Neural cell (in vitro differentiated cells): Measurements from ENCODE around the gene RANGAP1. TPM values are rescaled to one million over a fixed set of nuclear protein-coding genes. Genes with fewer than 3 reads are reported as not detected.

Experiments used
- H2AFZ ChIP-seq: fragments of 200-600, 300-800 bp; sonication (generic), shearing (Covaris generic); 2 replicates; pipeline ENCODE4 v1.6.0; 2014; ENCODE audit warnings: low read depth, mild to moderate bottlenecking, antibody characterized with exemption, low read length, moderate library complexity
- H3F3A ChIP-seq: fragments of 200-600 bp; shearing (Covaris generic); 2 replicates; pipeline ENCODE4 v1.6.1; 2016; ENCODE audit warnings: mild to moderate bottlenecking, moderate library complexity, mixed read lengths, antibody characterized with exemption, low read length; ENCODE audit not compliant: insufficient read depth, poor library complexity, severe bottlenecking
- H3K27ac ChIP-seq: fragments of 200-600, 300-800 bp; sonication (generic), shearing (Covaris generic); 2 replicates; pipeline ENCODE4 v1.5.1; 2014; ENCODE audit warnings: mild to moderate bottlenecking, low read length, moderate library complexity
- H3K27me3 ChIP-seq: fragments of 300-800, 200-600 bp; sonication (generic), shearing (Covaris generic); 2 replicates; pipeline ENCODE4 v1.6.0; 2014; ENCODE audit warnings: mild to moderate bottlenecking, low read depth, low read length, moderate library complexity; ENCODE audit not compliant: insufficient read depth
- H3K36me3 ChIP-seq: fragments of 300-800, 200-600 bp; sonication (generic), shearing (Covaris generic); 2 replicates; pipeline ENCODE4 v1.5.1; 2014; ENCODE audit warnings: mild to moderate bottlenecking, antibody characterized with exemption, low read length, moderate library complexity; ENCODE audit not compliant: insufficient read depth
- H3K4me2 ChIP-seq: fragments of 300-800, 200-600 bp; sonication (generic), shearing (Covaris generic); 2 replicates; pipeline ENCODE4 v1.6.0; 2014; ENCODE audit warnings: mild to moderate bottlenecking, low read length
- H3K4me3 ChIP-seq: fragments of 300-800, 200-600 bp; sonication (generic), shearing (Covaris generic); 2 replicates; pipeline ENCODE4 v1.5.1; 2014; ENCODE audit warnings: mild to moderate bottlenecking, low read length, moderate library complexity
- H3K79me2 ChIP-seq: fragments of 200-600 bp; shearing (Covaris generic); replicated peaks from 2 replicates; pipeline ENCODE4 v1.6.0; 2014; ENCODE audit warnings: mild to moderate bottlenecking, low read length, moderate library complexity; ENCODE audit not compliant: insufficient read depth
- H3K9ac ChIP-seq: fragments of 300-800, 200-600 bp; sonication (generic), shearing (Covaris generic); 2 replicates; pipeline ENCODE4 v1.6.1; 2016; ENCODE audit warnings: mild to moderate bottlenecking, low read length, mixed read lengths
- H3K9me2 ChIP-seq: fragments of 200-600 bp; shearing (Covaris generic); 2 replicates; pipeline ENCODE4 v1.6.1; 2016; ENCODE audit warnings: mild to moderate bottlenecking, low read length, mixed read lengths; ENCODE audit not compliant: insufficient read depth
- H3K9me3 ChIP-seq: fragments of 200-600, 300-800 bp; sonication (generic), shearing (Covaris generic); 2 replicates; pipeline ENCODE4 v1.6.1; 2016; ENCODE audit warnings: mild to moderate bottlenecking, mixed run types, low read length, moderate library complexity, mixed read lengths
- H4K20me1 ChIP-seq: fragments of 200-600 bp; shearing (Covaris generic); 2 replicates; pipeline ENCODE4 v1.6.1; 2016; ENCODE audit warnings: mild to moderate bottlenecking, mixed run types; ENCODE audit not compliant: insufficient read depth
- EP300 ChIP-seq: fragments of 450-650 bp; conservative IDR thresholded peaks from 2 replicates; pipeline ENCODE4 v1.6.1; 2014; ENCODE audit warnings: antibody characterized with exemption, mild to moderate bottlenecking, moderate library complexity; ENCODE audit not compliant: poor library complexity, severe bottlenecking
- EZH2 ChIP-seq: fragments of 200-600, 300-800 bp; shearing (Covaris generic), sonication (generic); IDR thresholded peaks from 2 replicates; pipeline ENCODE4 v1.6.1; 2014; ENCODE audit warnings: antibody characterized with exemption, low read length, borderline replicate concordance, mild to moderate bottlenecking; ENCODE audit not compliant: insufficient read depth, poor library complexity, severe bottlenecking
- POLR2AphosphoS5 ChIP-seq: IDR thresholded peaks from 2 replicates; pipeline ENCODE4 v1.6.1; 2012
- RAD21 ChIP-seq: fragments of 450-650 bp; conservative IDR thresholded peaks from 2 replicates; pipeline ENCODE4 v1.6.1; 2014; ENCODE audit warnings: antibody characterized with exemption, mild to moderate bottlenecking, moderate library complexity
- TAF1 ChIP-seq: IDR thresholded peaks from 2 replicates; pipeline ENCODE4 v1.6.1; 2012; ENCODE audit warnings: low read depth
- polyA plus RNA-seq: library from polyadenylated mRNA; depleted of rRNA; stranded (reverse); fragments of >200 nt; gene quantifications from 2 replicates; pipeline ENCODE4 v1.2.3, GENCODE V29; 2014
- TF ChIP-seq, protein P1 (sequence below): fragments of 450-650 bp; IDR thresholded peaks from 2 replicates; pipeline ENCODE4 v1.5.1; 2014; ENCODE audit warnings: antibody characterized with exemption, mild to moderate bottlenecking, moderate library complexity; ENCODE audit not compliant: poor library complexity, severe bottlenecking
- TF ChIP-seq, protein P2 (sequence below): IDR thresholded peaks from 2 replicates; pipeline ENCODE4 v1.6.1; 2012; ENCODE audit warnings: borderline replicate concordance

Gene RANGAP1
- polyA plus RNA-seq, 1 donor from 2014 or later: 48.6 TPM

GRCh38 chr22:41285441-41285819, 557 bp downstream of the RANGAP1 start:
- Histone ChIP-seq H2AFZ (peak overlapping the region; percentile 24), H3K9ac (peak overlapping the region; percentile 77), H3K36me3 (no peaks in the 10 kb centered on the region), H3K4me3 (peak overlapping the region; percentile 87), H3F3A (no peaks in the 10 kb centered on the region), H4K20me1 (no peaks in the 10 kb centered on the region), H3K27ac (peak overlapping the region; percentile 76), H3K9me3 (no peaks in the 10 kb centered on the region), H3K27me3 (no peaks in the 10 kb centered on the region), H3K79me2 (peaks cover 11% of the 10 kb centered on the region), H3K4me2 (peak overlapping the region; percentile 76), H3K9me2 (no peaks in the 10 kb centered on the region)
- TF ChIP-seq POLR2AphosphoS5: no peak
- TF ChIP-seq, protein P1, sequence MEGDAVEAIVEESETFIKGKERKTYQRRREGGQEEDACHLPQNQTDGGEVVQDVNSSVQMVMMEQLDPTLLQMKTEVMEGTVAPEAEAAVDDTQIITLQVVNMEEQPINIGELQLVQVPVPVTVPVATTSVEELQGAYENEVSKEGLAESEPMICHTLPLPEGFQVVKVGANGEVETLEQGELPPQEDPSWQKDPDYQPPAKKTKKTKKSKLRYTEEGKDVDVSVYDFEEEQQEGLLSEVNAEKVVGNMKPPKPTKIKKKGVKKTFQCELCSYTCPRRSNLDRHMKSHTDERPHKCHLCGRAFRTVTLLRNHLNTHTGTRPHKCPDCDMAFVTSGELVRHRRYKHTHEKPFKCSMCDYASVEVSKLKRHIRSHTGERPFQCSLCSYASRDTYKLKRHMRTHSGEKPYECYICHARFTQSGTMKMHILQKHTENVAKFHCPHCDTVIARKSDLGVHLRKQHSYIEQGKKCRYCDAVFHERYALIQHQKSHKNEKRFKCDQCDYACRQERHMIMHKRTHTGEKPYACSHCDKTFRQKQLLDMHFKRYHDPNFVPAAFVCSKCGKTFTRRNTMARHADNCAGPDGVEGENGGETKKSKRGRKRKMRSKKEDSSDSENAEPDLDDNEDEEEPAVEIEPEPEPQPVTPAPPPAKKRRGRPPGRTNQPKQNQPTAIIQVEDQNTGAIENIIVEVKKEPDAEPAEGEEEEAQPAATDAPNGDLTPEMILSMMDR: no peak

DNA sequence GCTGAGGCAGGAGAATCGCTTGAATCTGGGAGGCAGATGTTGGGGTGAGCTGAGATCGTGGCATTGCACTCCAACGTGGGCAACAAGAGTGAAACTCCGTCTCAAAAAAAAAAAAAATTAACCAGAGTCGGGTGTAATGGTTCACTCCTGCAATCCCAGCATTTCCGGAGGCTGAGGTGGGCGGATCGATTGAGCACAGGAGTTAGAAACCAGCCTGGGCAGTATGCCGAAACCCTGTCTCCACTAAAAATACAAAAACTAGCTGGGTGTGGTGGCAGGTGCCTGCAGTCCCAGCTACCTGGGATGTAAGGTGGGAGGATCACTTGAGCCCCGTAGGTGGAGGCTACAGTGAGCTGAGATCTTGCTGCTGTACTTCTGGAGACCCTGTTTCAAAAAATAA, 1.5 kb downstream of the RANGAP1 start:
- Histone ChIP-seq H3K79me2 (peaks cover 11% of the 10 kb centered on the region), H3K9ac (peak overlapping the region; percentile 77)

DNA sequence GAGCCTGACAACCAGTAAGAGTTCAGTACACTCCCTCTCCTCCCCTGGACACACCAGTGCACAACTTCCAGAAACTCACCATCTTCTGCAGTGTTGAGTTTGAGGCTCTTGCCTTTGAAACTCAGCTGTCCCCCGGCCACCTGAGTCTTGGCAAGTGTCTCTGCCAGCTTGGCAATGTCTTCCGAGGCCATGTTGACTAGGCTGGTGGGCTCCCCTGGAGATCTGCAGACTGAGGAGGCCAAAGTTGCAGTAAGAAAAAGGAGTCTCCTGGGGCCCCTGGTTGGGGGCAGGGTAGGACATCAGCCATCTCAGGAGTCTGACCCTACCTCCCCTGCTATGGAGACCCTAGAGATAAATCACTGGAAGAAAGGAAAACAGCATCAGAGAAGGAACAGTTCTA, 5.1 kb downstream of the RANGAP1 start:
- TF ChIP-seq TAF1: no peak
- TF ChIP-seq EP300: no peak
- TF ChIP-seq POLR2AphosphoS5: no peak
- TF ChIP-seq RAD21: no peak
- no peak for TF ChIP-seq EZH2
- Histone ChIP-seq H3K79me2 (peaks cover 11% of the 10 kb centered on the region), H3F3A (no peaks in the 10 kb centered on the region), H3K4me2 (no peak overlapping the region), H3K9ac (no peak overlapping the region), H2AFZ (no peak overlapping the region), H3K9me2 (no peaks in the 10 kb centered on the region), H3K27ac (no peak overlapping the region), H3K36me3 (peaks cover 4% of the 10 kb centered on the region), H3K9me3 (no peaks in the 10 kb centered on the region), H4K20me1 (no peaks in the 10 kb centered on the region), H3K4me3 (no peak overlapping the region), H3K27me3 (no peaks in the 10 kb centered on the region)

More for the DNA sequence above, 1.5 kb downstream of the RANGAP1 start:
- TF ChIP-seq POLR2AphosphoS5 (no peak), EZH2 (no peak), TAF1 (no peak), EP300 (no peak)
- TF ChIP-seq, protein P2, sequence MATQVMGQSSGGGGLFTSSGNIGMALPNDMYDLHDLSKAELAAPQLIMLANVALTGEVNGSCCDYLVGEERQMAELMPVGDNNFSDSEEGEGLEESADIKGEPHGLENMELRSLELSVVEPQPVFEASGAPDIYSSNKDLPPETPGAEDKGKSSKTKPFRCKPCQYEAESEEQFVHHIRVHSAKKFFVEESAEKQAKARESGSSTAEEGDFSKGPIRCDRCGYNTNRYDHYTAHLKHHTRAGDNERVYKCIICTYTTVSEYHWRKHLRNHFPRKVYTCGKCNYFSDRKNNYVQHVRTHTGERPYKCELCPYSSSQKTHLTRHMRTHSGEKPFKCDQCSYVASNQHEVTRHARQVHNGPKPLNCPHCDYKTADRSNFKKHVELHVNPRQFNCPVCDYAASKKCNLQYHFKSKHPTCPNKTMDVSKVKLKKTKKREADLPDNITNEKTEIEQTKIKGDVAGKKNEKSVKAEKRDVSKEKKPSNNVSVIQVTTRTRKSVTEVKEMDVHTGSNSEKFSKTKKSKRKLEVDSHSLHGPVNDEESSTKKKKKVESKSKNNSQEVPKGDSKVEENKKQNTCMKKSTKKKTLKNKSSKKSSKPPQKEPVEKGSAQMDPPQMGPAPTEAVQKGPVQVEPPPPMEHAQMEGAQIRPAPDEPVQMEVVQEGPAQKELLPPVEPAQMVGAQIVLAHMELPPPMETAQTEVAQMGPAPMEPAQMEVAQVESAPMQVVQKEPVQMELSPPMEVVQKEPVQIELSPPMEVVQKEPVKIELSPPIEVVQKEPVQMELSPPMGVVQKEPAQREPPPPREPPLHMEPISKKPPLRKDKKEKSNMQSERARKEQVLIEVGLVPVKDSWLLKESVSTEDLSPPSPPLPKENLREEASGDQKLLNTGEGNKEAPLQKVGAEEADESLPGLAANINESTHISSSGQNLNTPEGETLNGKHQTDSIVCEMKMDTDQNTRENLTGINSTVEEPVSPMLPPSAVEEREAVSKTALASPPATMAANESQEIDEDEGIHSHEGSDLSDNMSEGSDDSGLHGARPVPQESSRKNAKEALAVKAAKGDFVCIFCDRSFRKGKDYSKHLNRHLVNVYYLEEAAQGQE: no peak
- Histone ChIP-seq H3K9me2 (no peaks in the 10 kb centered on the region), H3K4me3 (peak overlapping the region; percentile 87), H3K27ac (peak overlapping the region; percentile 76), H2AFZ (no peak overlapping the region), H3K27me3 (no peaks in the 10 kb centered on the region), H3K9me3 (no peaks in the 10 kb centered on the region), H3K36me3 (no peaks in the 10 kb centered on the region), H3K4me2 (peak overlapping the region; percentile 76), H3F3A (no peaks in the 10 kb centered on the region), H4K20me1 (no peaks in the 10 kb centered on the region)
